Measurements from ENCODE around the gene CDK5RAP1.

- TF ChIP-seq CTCF (IDR thresholded peaks at IDR 0.05) (no peak), POLR2A (IDR thresholded peaks at IDR 0.05) (no peak)
Observed at GRCh38 chr20:33372993-33373441, 28.3 kb downstream of the CDK5RAP1 start.

Data from adrenal gland (tissue), 5 donors.